Heart right ventricle (tissue), 16 donors: ENCODE measurements around the gene GPR34. TPM values are rescaled to one million over a fixed set of nuclear protein-coding genes. Genes with fewer than 3 reads are reported as not detected.

Experiments used
- ATAC-seq, 8 donors: fragments of 200-7000 bp; cut with Tn5 transposase; one replicate each; pipeline ENCODE4 v1.9.1; 2020; ENCODE audit warnings: mild to moderate bottlenecking in 8 of 8, moderate library complexity in 8 of 8, moderate number of reproducible peaks in 1 of 8
- DNase-seq, 2 donors: peaks; one replicate each; pipeline ENCODE4 v3.0.0-alpha.2; 2020
- H3K27ac ChIP-seq, 10 donors: fragments of 200-600 bp; sonication (generic) in 2 of 10; one replicate each; pipeline versions ENCODE4 v1.5.0 to v1.8.0; 2020 to 2022; ENCODE audit warnings: mild to moderate bottlenecking in 3 of 10
- H3K27me3 ChIP-seq, 7 donors: fragments of 200-600 bp; one replicate each; pipeline ENCODE4 v1.8.0; 2021 to 2022; ENCODE audit warnings: mild to moderate bottlenecking in 2 of 7
- H3K36me3 ChIP-seq, 9 donors: fragments of 200-600 bp; sonication (generic) in 1 of 9; one replicate each; pipeline versions ENCODE4 v1.5.0 to v1.8.0; 2020 to 2022; ENCODE audit warnings: mild to moderate bottlenecking in 2 of 9
- H3K4me1 ChIP-seq, 9 donors: fragments of 200-600 bp; sonication (generic) in 1 of 9; one replicate each; pipeline versions ENCODE4 v1.5.0 to v1.8.0; 2020 to 2022; ENCODE audit warnings: mild to moderate bottlenecking in 4 of 9
- H3K4me3 ChIP-seq, 10 donors: fragments of 200-600 bp; sonication (generic) in 2 of 10; one replicate each; pipeline versions ENCODE4 v1.5.0 to v1.8.0; 2020 to 2022; ENCODE audit warnings: mild to moderate bottlenecking in 7 of 10, moderate library complexity in 2 of 10
- H3K9me3 ChIP-seq, 11 donors: fragments of 200-600 bp in 10 of 11; sonication (generic) in 2 of 11; one replicate each; pipeline versions ENCODE4 v1.5.0 to v1.8.0; 2013 to 2022; ENCODE audit warnings: mild to moderate bottlenecking in 2 of 11, control low read depth in 1 of 11, moderate library complexity in 1 of 11
- CTCF ChIP-seq, 9 donors: fragments of 200-600 bp; sonication (generic) in 2 of 9; IDR thresholded peaks; one replicate each; pipeline versions ENCODE4 v1.5.0 to v1.8.0; 2021 to 2022; ENCODE audit warnings: antibody characterized with exemption in 9 of 9, mild to moderate bottlenecking in 5 of 9, moderate library complexity in 1 of 9
- WGBS, 2 donors: extraction: QIAGEN DNeasy Blood & Tissue Kit; methylation state at CpG; one replicate each; pipeline ENCODE4 v1.1.7; 2013; ENCODE audit warnings: inconsistent platforms in 1 of 2; 5-methylcytosine and 5-hydroxymethylcytosine counted together
- intact Hi-C, 10 donors: fragments of 100-400 bp; cut with DNase I; formaldehyde crosslinking; loops; one replicate each; pipeline versions ENCODE4 v1.11.1 to v1.14.2; 2022
- polyA plus RNA-seq, 2 donors: library from polyadenylated mRNA; stranded (reverse); fragments of 200-250 nt; gene quantifications; one replicate each; pipeline ENCODE4 v1.2.3, GENCODE V29; 2013
- total RNA-seq, 10 donors: library from RNA; stranded (reverse); fragmentation: NEBNext Ultra II Directional in 3 of 10; extraction: Animal tissue kit (Norgen Biotek cat#: 25700) in 3 of 10; gene quantifications; one replicate each; pipeline versions ENCODE4 v1.2.1 to v1.2.4, GENCODE V29; 2021 to 2023
- donor health status: Arrhythmogenic right ventricular cardiomyopathy.
- donor health status: ischemic (EF 13 %, LVEDD 7.1; RV severe dilation, severe dysfunction).
- donor health status: healthy with polysubstance abuse.
- donor health status: DM: no; HTN: yes; CAD: no.
- donor health status: DM: no; HTN: no; CAD: no.
- donor health status: ischemic (EF 25% LVEDD 6.9; RV normal size, moderate dysfunction).
- donor health status: ischemic (EF 25% LVEDD 5.7; RV mildly dilated, moderate dysfunction).
- donor health status: healthy.
- donor health status: DM: yes; HTN: yes; CAD: no.
- donor health status: Ischemic cardiomyopathy.
- donor health status: ischemic (EF 35%, LVEDD 5.7; RV mildly dilated, moderate dysfunction).
- donor health status: nonischemic (EF 11% LVEDD 7.7; RV severe dilation, severe dysfunction).
- donor health status: DM: yes; HTN: yes; CAD: no.
- donor health status: PGD.
- donor health status: ischemic (EF 29% LVEDD 5.4; RV normal size, mild dysfunction).
- donor health status: nonischemic (EF 23%, LVEDD 6.1; RV moderate dilation, normal function).

Gene GPR34
- total and polyA plus RNA-seq, 12 donors: 1.0 to 9.8 (median 3.2) TPM

GRCh38 chrX:41733939-41734338 lies 45.2 kb downstream of the GPR34 start:
- DNase-seq (no peak), ATAC-seq (peak in 1 of 8 donors; percentile 35)
- peaks cover 0 to 9% (median 0%) of the 10 kb centered on the region in 9 donors for H3K4me1 ChIP-seq
- H3K36me3 ChIP-seq: no peaks in the 10 kb centered on the region
- H3K4me3 ChIP-seq: no peak overlapping the region
- H3K9me3 ChIP-seq: no peaks in the 10 kb centered on the region
- no peak overlapping the region for H3K27ac ChIP-seq
- no peak for TF ChIP-seq CTCF (IDR thresholded peaks at IDR 0.05)
- peaks cover 0 to 25% (median 0%) of the 10 kb centered on the region in 7 donors for H3K27me3 ChIP-seq
- intact Hi-C loops: loop anchor here in 2 of 10 donors (10.0 kb wide), 1 partner anchor 179 kb away; no protein-coding TSS in a partner anchor
- WGBS, 2 donors: 74 to 92% methylated on average over 1 of the region's 1 CpG

- DNase-seq (no peak), ATAC-seq (peak in 3 of 8 donors; percentile 26 to 52 (median 51))
- intact Hi-C loops: loop anchor here in 2 of 10 donors (10.0 kb wide), 1 partner anchor 180 kb away; no protein-coding TSS in a partner anchor
- H3K27me3 ChIP-seq: peaks cover 0 to 26% (median 0%) of the 10 kb centered on the region in 7 donors
- peaks cover 0 to 9% (median 0%) of the 10 kb centered on the region in 9 donors for H3K4me1 ChIP-seq
- no peaks in the 10 kb centered on the region for H3K9me3 ChIP-seq
- no peak overlapping the region for H3K4me3 ChIP-seq
- peak in 8 of 9 donors; percentile 5 to 55 (median 47) for TF ChIP-seq CTCF (IDR thresholded peaks at IDR 0.05)
- no peaks in the 10 kb centered on the region for H3K36me3 ChIP-seq
- H3K27ac ChIP-seq: no peak overlapping the region
- WGBS, 2 donors: 17 to 40% methylated on average over 1 of the region's 1 CpG
These were observed 45.8 kb downstream of the GPR34 start for GRCh38 chrX:41734530-41734929.

GRCh38 chrX:41737065-41737464 lies 48.3 kb downstream of the GPR34 start:
- DNase-seq (no peak), ATAC-seq (no peak)
- Histone ChIP-seq H3K4me1 (peaks cover 0 to 9% (median 0%) of the 10 kb centered on the region in 9 donors), H3K27ac (no peak overlapping the region), H3K27me3 (peaks cover 0 to 33% (median 0%) of the 10 kb centered on the region in 7 donors), H3K9me3 (no peaks in the 10 kb centered on the region), H3K36me3 (no peaks in the 10 kb centered on the region), H3K4me3 (no peak overlapping the region)
- WGBS, 2 donors: 72 to 77% methylated on average over 7 of the region's 7 CpGs
- TF ChIP-seq CTCF (IDR thresholded peaks at IDR 0.05): no peak
- intact Hi-C loops: loop anchor here in 2 of 10 donors (10.0 kb wide), 1 partner anchor 182 kb away; no protein-coding TSS in a partner anchor

- no peak for TF ChIP-seq CTCF (IDR thresholded peaks at IDR 0.05)
- Histone ChIP-seq H3K27me3 (peaks cover 0 to 26% (median 0%) of the 10 kb centered on the region in 7 donors), H3K9me3 (no peaks in the 10 kb centered on the region), H3K36me3 (peaks cover 0 to 5% (median 0%) of the 10 kb centered on the region in 9 donors), H3K4me1 (peaks cover 0 to 4% (median 0%) of the 10 kb centered on the region in 9 donors), H3K27ac (no peak overlapping the region), H3K4me3 (no peak overlapping the region)
- WGBS, 2 donors: 84 to 94% methylated on average over 1 of the region's 1 CpG
- DNase-seq (no peak), ATAC-seq (no peak)
- intact Hi-C loops: loop anchor here in 2 of 10 donors (10.0 kb wide), 1 partner anchor 185 kb away; no protein-coding TSS in a partner anchor
These were observed 51.1 kb downstream of the GPR34 start for GRCh38 chrX:41739871-41740270.

Other genes starting within 250 kb of the GPR34 start
- not detected for gene NYX, start 241.6 kb upstream of the GPR34 start, total RNA-seq
- gene NYX, start 241.6 kb upstream of the GPR34 start, polyA plus RNA-seq: not detected
- under 1 TPM in 3 of 10 donors, not detected in 7; 0.09 to 0.36 (median 0.25) TPM for gene GPR82, start 35.2 kb downstream of the GPR34 start, total RNA-seq
- under 1 TPM in 1 of 2 donors, not detected in 1; 0.06 TPM for gene GPR82, start 35.2 kb downstream of the GPR34 start, polyA plus RNA-seq
- gene CASK, start 234.6 kb downstream of the GPR34 start, total RNA-seq: 10 to 100 TPM in 9 of 10 donors, 1 to 10 TPM in 1; 7.5 to 20.7 (median 13.5) TPM
- gene CASK, start 234.6 kb downstream of the GPR34 start, polyA plus RNA-seq: 1 to 10 TPM; 2.2 to 3.9 TPM